Activated T-cell treated with anti-CD3 and anti-CD28 coated beads for 24 hours (primary cell): ENCODE results near the gene PGBD5.
"Not testable (repeated sequence)": the region's sequence is repeated elsewhere in the genome, so short reads cannot be mapped to it uniquely, and the experiment has no call there.

Experiments
- DNase-seq: peaks from one replicate; pipeline ENCODE4 v3.0.0-alpha.2; 2020; ENCODE audit warnings: low read depth

The PGBD5 gene

GRCh38 chr1:230425252-230426091, 660 bp downstream of the PGBD5 start:
- DNase-seq: no peak

- DNase-seq: no peak
Observed at GRCh38 chr1:230424391-230425251, 1.5 kb downstream of the PGBD5 start.

GRCh38 chr1:230423951-230424350, 2.2 kb downstream of the PGBD5 start:
- no peak for DNase-seq

GRCh38 chr1:230423261-230423660, 2.9 kb downstream of the PGBD5 start:
- DNase-seq: no peak

DNA sequence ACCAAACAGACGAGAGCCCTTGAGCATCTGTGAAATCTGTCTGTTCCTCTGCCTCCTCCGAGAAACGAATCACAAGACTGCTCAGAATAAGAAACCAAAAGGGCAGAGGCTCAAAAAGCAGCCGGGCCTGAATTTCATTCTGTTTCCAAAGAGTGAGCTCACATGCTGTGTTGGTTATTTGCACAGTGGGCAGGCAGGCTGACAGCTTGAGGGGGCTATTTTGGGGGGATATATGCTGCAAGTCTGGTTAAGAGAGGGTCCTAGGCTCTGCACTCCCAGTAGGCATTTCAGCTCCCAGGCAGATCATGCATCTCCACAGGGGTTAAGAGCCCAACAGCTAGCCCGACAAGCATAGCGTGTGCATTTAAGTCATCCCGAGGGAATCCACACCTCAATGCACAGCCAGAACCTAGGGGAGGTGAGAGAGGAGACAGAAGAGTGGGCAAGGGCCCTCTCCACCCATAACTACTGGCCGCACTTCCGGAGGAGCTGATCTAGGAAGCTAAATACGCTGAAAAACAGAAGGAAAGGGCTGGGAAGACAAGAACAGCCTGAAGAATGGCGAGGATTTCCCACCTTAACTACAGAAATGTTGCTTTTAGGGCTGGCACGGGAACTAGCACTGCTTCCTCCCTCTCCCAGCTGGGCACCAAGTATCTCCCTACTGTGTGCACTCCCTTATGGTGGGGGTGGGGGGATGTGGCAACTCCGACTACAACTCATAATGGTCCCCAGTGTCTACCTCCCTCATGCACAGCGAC, 3.7 kb downstream of the PGBD5 start:
- no peak for DNase-seq

- no peak for DNase-seq
Observed at GRCh38 chr1:230421481-230421880, 4.7 kb downstream of the PGBD5 start.

DNA sequence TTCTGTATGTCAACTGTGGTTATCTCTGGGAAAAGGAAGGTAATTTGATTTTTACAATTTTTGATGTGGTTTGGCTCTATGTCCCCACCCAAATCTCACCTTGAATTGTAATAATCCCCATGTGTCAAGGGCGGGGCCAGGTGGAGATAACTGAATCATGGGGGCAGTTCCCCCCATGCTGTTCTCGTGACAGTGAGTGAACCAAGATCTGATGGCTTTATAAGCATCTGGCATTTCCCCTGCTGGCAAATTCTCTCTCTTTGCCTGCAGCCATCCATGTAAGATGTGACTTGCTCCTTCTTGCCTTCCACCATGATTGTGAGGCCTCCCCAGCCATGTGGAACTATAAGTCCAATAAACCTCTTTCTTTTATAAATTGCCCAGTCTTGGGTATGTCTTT, 5.8 kb downstream of the PGBD5 start:
- not testable (repeated sequence) for DNase-seq

DNA sequence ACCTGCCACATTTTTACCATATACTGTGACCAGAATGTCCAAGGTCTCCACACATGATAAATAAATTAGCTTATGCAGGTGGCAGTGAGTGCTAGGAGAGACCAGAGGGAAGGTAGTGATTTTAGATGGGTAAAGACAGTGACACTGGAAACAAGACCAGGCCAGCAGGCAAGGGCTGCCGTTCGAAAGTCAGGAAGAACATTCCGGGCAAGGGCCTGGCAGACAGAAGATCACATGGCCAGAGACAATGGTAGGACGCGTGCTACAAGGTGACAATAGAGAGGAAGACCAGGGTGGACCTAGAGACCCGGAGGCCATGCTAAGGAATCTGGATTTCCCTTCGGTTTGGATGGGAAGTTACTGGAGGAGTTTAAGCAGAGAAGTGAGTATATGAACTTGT, 9.7 kb downstream of the PGBD5 start:
- no peak for DNase-seq

- DNase-seq: no peak
Observed at GRCh38 chr1:230415405-230416132, 10.6 kb downstream of the PGBD5 start.

GRCh38 chr1:230414694-230415093, 11.4 kb downstream of the PGBD5 start:
- DNase-seq: no peak

- no peak for DNase-seq
Observed at GRCh38 chr1:230414102-230414501, 12.0 kb downstream of the PGBD5 start.

DNA sequence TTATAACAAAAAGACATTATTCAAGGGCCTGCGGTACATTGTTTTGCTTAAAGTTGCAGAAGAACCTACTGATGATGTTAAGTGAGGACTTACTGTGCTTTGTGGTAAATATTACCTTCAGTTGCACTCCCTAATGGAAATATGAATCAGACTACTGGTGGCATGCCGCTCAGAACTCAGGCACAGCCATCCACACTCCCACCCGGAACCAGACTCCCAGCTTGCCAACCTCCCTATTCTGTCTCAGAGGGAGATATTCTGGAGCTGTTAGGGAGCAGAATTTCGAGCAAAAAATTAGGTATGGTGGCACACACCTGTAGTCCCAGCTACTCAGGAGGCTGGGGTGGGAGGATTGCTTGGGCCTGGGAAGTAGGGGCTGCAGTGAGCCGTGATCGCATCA, 13.1 kb downstream of the PGBD5 start:
- DNase-seq: no peak

- no peak for DNase-seq
Observed at GRCh38 chr1:230408971-230409370, 17.2 kb downstream of the PGBD5 start.

- DNase-seq: no peak
Observed at GRCh38 chr1:230407351-230407750, 18.8 kb downstream of the PGBD5 start.

GRCh38 chr1:230406727-230407126, 19.4 kb downstream of the PGBD5 start:
- DNase-seq: not testable (repeated sequence)

DNA sequence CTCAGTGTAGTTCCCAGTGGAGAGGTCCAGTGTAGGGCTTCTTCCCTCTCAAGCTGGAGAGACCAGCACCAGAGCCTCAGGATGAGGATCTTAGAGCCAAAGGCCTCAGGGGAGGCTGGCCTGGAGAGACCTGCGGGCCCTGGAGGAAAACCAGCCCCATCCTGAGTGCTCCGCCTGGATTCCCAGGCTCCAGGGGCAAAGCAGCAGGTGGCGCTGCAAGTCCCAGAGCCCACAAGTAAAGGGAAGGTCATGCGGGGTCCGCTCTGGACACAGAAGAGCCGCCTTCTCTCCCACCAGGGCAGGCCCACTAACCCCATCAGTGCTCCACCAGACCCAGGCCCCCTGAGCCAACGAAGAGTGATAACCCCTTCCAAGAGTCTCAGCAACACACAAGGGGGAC, 22.7 kb downstream of the PGBD5 start:
- DNase-seq: no peak

DNA sequence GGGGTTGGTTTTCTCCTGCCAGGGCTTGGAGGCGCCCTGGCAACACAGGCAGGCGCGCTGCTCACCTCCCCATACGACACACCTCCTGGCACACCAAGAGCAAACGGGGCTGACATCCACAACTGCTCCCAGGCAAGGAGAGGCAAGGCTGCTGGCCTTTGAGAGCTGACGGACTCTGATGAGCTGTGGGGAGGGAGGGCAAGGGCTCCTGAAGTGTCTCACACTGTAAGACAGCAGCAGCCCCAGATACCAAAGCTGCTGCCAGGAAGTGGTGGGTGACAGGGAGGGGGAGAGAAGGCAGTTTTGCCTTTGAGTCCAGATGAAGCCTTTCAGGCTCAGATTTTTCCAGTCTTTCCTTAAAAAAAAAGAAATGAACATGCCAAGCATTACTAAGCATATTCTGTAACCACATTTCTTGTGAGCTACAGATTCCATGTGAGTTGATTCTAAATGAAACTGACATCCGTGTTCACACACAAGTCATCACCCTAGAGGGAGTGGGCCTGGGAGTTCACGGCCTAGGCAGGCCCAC, 24.3 kb downstream of the PGBD5 start:
- no peak for DNase-seq

- no peak for DNase-seq
Observed at GRCh38 chr1:230401101-230401500, 25.0 kb downstream of the PGBD5 start.

- DNase-seq: no peak
Observed at GRCh38 chr1:230400007-230400344, 26.2 kb downstream of the PGBD5 start.

DNA sequence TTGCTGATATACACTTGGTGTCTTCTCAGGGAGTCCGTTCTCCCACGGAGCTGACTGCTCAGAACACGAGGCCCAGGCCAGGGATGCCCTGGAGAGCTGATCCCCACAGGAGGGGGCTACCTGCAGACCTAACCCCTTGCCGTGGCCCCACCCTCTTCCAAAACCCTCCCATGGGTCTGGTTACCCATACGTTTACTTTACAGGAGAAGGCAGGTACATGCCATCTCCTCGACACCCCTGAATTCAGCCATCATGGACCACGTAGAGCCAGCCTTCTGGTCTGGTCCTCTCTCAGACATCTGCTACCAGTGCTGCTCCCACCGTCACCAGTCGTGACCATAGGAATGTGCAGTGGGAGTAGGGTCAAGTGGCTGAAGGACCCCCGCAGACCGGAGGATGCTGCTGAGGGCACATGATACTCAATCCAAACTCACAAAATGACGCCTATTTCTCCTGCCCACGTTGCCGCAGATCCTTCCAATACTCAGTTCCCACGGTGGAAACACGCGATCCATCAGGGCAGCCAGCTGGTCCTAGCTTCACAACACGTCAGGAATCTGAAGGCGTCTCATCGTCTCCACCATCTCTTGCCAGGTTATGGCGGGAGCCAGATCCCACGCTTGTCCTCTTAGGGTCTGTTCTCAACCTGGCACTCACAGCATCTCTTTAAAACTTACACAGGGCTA, 26.7 kb downstream of the PGBD5 start:
- no peak for DNase-seq

DNA sequence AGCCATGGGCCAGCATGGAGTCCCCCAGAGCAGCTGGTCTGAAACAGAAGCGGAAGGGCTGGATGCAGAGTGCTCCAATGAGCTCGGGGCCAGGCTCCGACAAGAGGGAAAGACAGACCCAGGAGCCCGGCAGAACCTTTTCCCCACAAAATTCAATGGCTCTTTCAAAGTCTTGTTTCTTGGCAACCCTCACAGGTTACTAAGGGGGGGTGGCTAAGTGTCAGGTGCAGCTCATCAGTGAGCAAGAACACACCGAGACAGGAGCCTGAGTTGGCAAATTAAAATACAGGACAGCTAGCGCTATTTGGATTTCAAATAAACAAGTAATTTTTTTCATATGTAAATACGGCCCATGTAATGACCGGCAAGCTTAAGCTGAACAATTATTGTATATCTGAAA, 27.3 kb downstream of the PGBD5 start:
- no peak for DNase-seq
